Non-pigmented ciliary epithelial cell (primary cell): Measurements from ENCODE around the gene DEFB114.

Experiments used
- DNase-seq: peaks from one replicate; pipeline ENCODE4 v3.0.0-alpha.2; 2010; ENCODE audit warnings: low read depth

DEFB114 gene

GRCh38 chr6:49935387-49935786 is 28.6 kb downstream of the DEFB114 start:
- no peak for DNase-seq

- DNase-seq = no peak
Measured at GRCh38 chr6:49934770-49935169, 29.2 kb downstream of the DEFB114 start.

- no peak for DNase-seq
Measured at GRCh38 chr6:49933526-49933925, 30.4 kb downstream of the DEFB114 start.

- no peak for DNase-seq
Measured at GRCh38 chr6:49929340-49929739, 34.6 kb downstream of the DEFB114 start.

GRCh38 chr6:49923826-49924225 is 40.1 kb downstream of the DEFB114 start:
- no peak for DNase-seq

GRCh38 chr6:49919935-49920644 is 43.9 kb downstream of the DEFB114 start:
- no peak for DNase-seq

- no peak for DNase-seq
Measured at GRCh38 chr6:49919261-49919660, 44.7 kb downstream of the DEFB114 start.

GRCh38 chr6:49918787-49919186 is 45.2 kb downstream of the DEFB114 start:
- DNase-seq = no peak

- DNase-seq = no peak
Measured at GRCh38 chr6:49915035-49915434, 48.9 kb downstream of the DEFB114 start.

GRCh38 chr6:49913636-49914375 is 50.2 kb downstream of the DEFB114 start:
- DNase-seq = no peak

- DNase-seq = no peak
Measured at GRCh38 chr6:49912196-49912595, 51.8 kb downstream of the DEFB114 start.

- DNase-seq = no peak
Measured at GRCh38 chr6:49911252-49911651, 52.7 kb downstream of the DEFB114 start.
